ENCODE measurements around the gene UBASH3A.

Gene UBASH3A

DNA sequence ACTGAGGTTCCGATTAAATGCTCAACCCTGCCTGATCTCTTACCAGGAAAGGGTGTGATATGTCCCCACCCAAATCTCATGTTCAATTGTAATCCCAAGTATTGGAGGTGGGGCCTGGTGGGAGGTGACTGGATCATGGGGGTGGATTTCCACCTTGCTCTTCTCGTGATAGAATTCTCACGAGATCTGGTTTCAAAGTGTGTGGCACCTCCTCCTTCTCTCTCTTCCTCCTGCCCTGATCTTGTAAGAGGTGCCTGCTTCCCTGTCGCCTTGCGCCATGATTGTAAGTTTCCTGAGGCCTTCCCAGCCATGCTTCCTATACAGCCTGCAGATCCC, 57.5 kb downstream of the UBASH3A start:
- CTCF ChIA-PET: interaction anchor here (0.9 to 2.6 kb wide), 3 partner anchors 11 to 151 kb away, joined by 3 to 9 read pairs (median 3); no protein-coding TSS in a partner anchor
- POLR2A ChIA-PET: no interaction called here
- TF ChIP-seq, protein P1, sequence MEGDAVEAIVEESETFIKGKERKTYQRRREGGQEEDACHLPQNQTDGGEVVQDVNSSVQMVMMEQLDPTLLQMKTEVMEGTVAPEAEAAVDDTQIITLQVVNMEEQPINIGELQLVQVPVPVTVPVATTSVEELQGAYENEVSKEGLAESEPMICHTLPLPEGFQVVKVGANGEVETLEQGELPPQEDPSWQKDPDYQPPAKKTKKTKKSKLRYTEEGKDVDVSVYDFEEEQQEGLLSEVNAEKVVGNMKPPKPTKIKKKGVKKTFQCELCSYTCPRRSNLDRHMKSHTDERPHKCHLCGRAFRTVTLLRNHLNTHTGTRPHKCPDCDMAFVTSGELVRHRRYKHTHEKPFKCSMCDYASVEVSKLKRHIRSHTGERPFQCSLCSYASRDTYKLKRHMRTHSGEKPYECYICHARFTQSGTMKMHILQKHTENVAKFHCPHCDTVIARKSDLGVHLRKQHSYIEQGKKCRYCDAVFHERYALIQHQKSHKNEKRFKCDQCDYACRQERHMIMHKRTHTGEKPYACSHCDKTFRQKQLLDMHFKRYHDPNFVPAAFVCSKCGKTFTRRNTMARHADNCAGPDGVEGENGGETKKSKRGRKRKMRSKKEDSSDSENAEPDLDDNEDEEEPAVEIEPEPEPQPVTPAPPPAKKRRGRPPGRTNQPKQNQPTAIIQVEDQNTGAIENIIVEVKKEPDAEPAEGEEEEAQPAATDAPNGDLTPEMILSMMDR (IDR thresholded peaks at IDR 0.05; ENCODE audit: control extremely low read depth, extremely low read depth, low read depth, missing control alignments): no peak
- no peak for DNase-seq (ENCODE audit: extremely low spot score)

DNA sequence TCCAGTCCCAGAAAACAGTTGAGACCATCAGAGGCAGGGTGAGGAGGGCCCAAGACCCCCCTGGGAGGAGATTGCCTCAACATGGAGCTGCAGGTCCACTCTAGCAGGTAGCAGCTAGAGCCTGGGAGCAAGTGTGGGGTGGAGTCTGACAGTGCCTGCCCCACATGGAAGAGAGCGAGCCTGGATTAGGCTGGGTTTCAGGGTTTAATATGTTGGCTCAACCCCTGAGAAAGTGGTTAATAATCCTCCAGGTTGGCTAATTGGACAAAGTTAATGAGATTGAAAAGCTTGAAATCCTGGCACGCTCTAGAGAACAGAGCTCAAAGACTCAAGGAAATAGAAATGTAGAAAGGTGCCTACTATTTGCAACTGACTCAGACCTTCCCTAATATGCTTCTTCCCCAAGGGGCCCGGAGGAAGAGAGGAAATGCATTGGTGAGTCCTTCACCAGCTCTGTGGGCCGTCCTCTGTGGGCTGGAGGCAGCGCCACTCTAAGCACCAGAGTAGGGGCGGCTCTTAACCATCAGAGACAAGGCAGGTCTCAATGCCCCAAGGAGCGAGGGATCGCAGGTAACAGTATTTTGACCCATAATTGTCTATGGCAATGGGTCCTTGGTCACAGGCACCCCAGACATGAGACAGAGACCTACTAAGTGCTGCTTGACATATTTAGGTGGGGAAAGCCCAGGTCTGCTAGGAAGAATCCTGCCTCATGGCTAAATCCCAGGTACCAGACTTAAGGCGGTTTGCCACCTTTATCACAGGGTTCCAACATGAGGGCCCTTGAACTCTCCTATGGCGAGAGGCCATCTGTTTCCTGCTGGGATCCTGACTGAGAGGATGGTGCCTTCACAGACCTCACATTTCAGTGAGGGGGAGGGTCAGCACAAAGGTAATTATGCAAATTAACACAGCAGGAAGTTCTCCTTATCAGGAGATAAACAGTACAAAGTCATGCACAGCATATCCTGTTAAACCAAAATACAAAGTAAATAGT, 58.5 kb downstream of the UBASH3A start:
- no peak for DNase-seq (ENCODE audit: extremely low spot score)
- ChIA-PET POLR2A (no interaction called here), CTCF (interaction anchor here (0.9 to 1.5 kb wide), 4 partner anchors 10 to 204 kb away, joined by 3 to 4 read pairs (median 3); no protein-coding TSS in a partner anchor)
- TF ChIP-seq, protein P1 (IDR thresholded peaks at IDR 0.05; ENCODE audit: control extremely low read depth, extremely low read depth, low read depth, missing control alignments): no peak

DNA sequence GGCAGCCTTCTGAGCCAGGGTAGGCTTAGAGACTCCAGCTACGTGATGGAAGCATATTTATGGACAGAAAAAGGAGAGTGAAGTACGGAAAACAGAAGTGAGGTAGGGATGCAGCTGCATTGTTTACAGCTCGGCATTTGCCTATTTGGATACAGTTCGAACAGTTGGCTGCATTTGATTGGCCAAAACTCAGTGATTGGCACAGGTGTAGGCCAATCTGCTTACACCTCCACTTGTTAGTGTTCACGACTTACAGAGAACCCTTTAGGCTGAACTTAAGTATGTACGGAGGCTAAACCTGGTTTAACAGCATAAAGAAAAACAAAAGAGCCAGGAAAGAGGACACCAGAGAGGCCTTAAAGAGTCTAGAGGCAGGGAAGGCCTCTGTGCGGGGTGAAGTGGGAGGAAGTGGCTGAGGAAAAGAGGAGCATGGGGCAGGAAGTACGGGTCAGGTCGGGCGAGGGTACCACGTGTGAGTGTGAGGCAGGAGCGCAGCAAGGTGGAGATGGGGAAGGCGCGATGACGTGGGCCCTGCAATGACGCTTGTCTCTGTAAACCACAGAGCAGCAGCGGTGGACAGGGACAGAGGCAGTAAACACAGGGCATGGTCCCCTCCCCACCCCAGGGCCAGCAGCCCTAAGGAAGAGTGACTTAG, 60.3 kb downstream of the UBASH3A start:
- TF ChIP-seq, protein P1 (IDR thresholded peaks at IDR 0.05; ENCODE audit: control extremely low read depth, extremely low read depth, low read depth, missing control alignments): no peak
- ChIA-PET CTCF (interaction anchor here (1.1 kb wide), 1 partner anchor 73 kb away, joined by 3 read pairs; no protein-coding TSS in a partner anchor), POLR2A (no interaction called here)
- no peak for DNase-seq (ENCODE audit: extremely low spot score)

DNA sequence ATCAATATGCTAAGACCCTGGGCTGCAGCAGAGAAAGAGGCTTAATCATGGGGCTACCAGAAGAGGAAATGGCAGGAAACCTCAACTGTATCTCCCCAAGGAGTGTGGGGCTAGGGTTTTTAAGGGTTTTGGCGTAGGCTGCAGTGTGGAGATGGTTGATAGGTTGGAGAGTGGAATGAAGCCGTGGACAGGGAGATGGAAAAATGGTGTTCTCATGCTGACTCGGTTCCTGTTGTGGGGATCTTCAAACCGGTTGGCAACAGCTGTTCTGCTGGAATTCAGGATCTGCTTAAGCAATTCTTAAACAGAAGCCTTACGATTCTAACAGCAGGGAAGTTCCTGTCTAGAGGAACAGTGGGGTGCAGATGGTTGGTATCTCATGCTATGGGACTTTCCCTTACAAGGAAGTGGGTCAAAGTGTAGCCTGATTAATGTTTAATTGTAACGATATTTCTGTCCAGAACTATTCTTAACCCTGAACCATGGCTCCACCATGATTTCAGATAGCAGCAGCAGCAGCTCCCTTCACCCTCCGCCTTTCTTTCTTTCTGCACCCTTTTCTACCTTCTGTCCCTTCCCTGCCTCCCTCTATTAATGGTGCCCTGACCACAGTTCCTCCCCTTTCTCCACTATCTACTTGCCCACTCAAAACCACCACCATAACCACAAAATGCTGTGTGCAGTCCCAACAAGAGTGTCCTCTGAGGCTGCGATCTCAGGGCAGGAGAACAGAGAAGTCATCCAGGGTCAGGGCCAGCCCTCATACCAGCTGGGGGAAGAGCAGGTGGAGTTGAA, 61.5 kb downstream of the UBASH3A start:
- ChIA-PET CTCF (interaction anchor here (1.1 kb wide), 1 partner anchor 72 kb away, joined by 3 read pairs; no protein-coding TSS in a partner anchor), POLR2A (no interaction called here)
- TF ChIP-seq, protein P1 (IDR thresholded peaks at IDR 0.05; ENCODE audit: control extremely low read depth, extremely low read depth, low read depth, missing control alignments): no peak
- DNase-seq (ENCODE audit: extremely low spot score): no peak

DNA sequence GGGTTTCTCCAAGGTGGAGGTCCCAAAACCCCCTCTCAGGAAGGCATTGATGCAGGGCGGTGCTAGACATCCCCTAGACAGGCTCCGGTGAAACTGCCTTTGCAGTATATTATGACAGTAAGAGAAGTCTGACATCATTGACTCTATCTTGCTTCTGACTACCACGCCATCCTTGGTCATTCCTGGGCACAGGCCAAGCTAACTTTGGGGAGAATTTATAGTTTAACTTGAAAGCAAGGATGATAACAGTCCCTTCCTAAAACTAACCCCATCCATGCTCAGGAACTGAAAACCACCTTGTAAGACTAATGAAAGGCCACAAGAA, 62.1 kb downstream of the UBASH3A start:
- CTCF ChIA-PET: no interaction called here

More for the DNA sequence above, 62.1 kb downstream of the UBASH3A start:
- peak; percentile 50 for DNase-seq (ENCODE audit: extremely low spot score)
- POLR2A ChIA-PET: no interaction called here
- TF ChIP-seq, protein P1 (IDR thresholded peaks at IDR 0.05; ENCODE audit: control extremely low read depth, extremely low read depth, low read depth, missing control alignments): no peak
